NCI-H1436 treated with DMSO at 0.1 percent for 48 hours (cell line): ENCODE data around the gene CADPS2.

Source experiments
- DNase-seq: peaks from one replicate; lab custom pipeline; 2025; lab: John Stamatoyannopoulos, UW

CADPS2 gene

GRCh38 chr7:122768827-122769226 is 117.4 kb downstream of the CADPS2 start:
- DNase-seq, result no peak

GRCh38 chr7:122767339-122767738 is 118.9 kb downstream of the CADPS2 start:
- DNase-seq, result no peak

- no peak for DNase-seq
Observed at GRCh38 chr7:122766593-122766992, 119.7 kb downstream of the CADPS2 start.

- DNase-seq, result no peak
Observed at GRCh38 chr7:122764902-122765301, 121.4 kb downstream of the CADPS2 start.

GRCh38 chr7:122764020-122764419 is 122.2 kb downstream of the CADPS2 start:
- no peak for DNase-seq

- no peak for DNase-seq
Observed at GRCh38 chr7:122762071-122762470, 124.2 kb downstream of the CADPS2 start.

GRCh38 chr7:122758501-122758900 is 127.8 kb downstream of the CADPS2 start:
- DNase-seq, result no peak

GRCh38 chr7:122756860-122757259 is 129.4 kb downstream of the CADPS2 start:
- DNase-seq, result no peak

- DNase-seq, result no peak
Observed at GRCh38 chr7:122755696-122756095, 130.6 kb downstream of the CADPS2 start.

- DNase-seq, result no peak
Observed at GRCh38 chr7:122752583-122752982, 133.7 kb downstream of the CADPS2 start.

GRCh38 chr7:122750389-122750788 is 135.9 kb downstream of the CADPS2 start:
- DNase-seq, result no peak

GRCh38 chr7:122748195-122748594 is 138.1 kb downstream of the CADPS2 start:
- no peak for DNase-seq

- DNase-seq, result peak; percentile 66
Observed at GRCh38 chr7:122746948-122747347, 139.3 kb downstream of the CADPS2 start.

GRCh38 chr7:122743211-122743610 is 143.0 kb downstream of the CADPS2 start:
- no peak for DNase-seq

GRCh38 chr7:122738947-122739346 is 147.3 kb downstream of the CADPS2 start:
- DNase-seq, result no peak

GRCh38 chr7:122736183-122736582 is 150.1 kb downstream of the CADPS2 start:
- DNase-seq, result no peak

GRCh38 chr7:122727759-122728158 is 158.5 kb downstream of the CADPS2 start:
- no peak for DNase-seq

- no peak for DNase-seq
Observed at GRCh38 chr7:122727354-122727753, 158.9 kb downstream of the CADPS2 start.

- DNase-seq, result no peak
Observed at GRCh38 chr7:122726881-122727280, 159.4 kb downstream of the CADPS2 start.

GRCh38 chr7:122724366-122724765 is 161.9 kb downstream of the CADPS2 start:
- DNase-seq, result peak; percentile 60

- no peak for DNase-seq
Observed at GRCh38 chr7:122719010-122719578, 167.2 kb downstream of the CADPS2 start.

- DNase-seq, result no peak
Observed at GRCh38 chr7:122717356-122718089, 168.7 kb downstream of the CADPS2 start.

- no peak for DNase-seq
Observed at GRCh38 chr7:122715183-122715582, 171.1 kb downstream of the CADPS2 start.

GRCh38 chr7:122710916-122711315 is 175.3 kb downstream of the CADPS2 start:
- DNase-seq, result no peak
